K562 (cell line): ENCODE results near the gene MANEAL. TPM values are rescaled to one million over a fixed set of nuclear protein-coding genes. Genes with fewer than 3 reads are reported as not detected.
A peak's percentile ranks its signal among the peaks of the same experiment; 100 is the strongest.

Experiments used
- CCNT2 ChIP-seq: IDR thresholded peaks from 2 replicates; pipeline ENCODE4 v1.6.1; 2011; ENCODE audit warnings: borderline replicate concordance, low read depth, mild to moderate bottlenecking, moderate library complexity, mixed read lengths, low read length; ENCODE audit not compliant: insufficient read length; ENCODE audit errors: extremely low read depth
- E2F8 ChIP-seq: fragments of 450-650 bp; IDR thresholded peaks from 2 replicates; pipeline ENCODE4 v1.7.1; 2018; ENCODE audit warnings: mild to moderate bottlenecking, low read depth; ENCODE audit not compliant: partially characterized antibody
- ETS1 ChIP-seq: conservative IDR thresholded peaks from 2 replicates; pipeline ENCODE4 v1.6.1; 2011; ENCODE audit warnings: low read depth, mild to moderate bottlenecking, low read length; ENCODE audit not compliant: control insufficient read depth
- FIP1L1 ChIP-seq: fragments of 200-400 bp; formaldehyde crosslinking; IDR thresholded peaks from 2 replicates; pipeline ENCODE4 v1.6.1; 2018; ENCODE audit warnings: mild to moderate bottlenecking, low read depth, low read length; ENCODE audit not compliant: poor library complexity, severe bottlenecking
- JUND ChIP-seq, 2 experiments: IDR thresholded peaks; 2 replicates in 1 of 2; 3 replicates in 1 of 2; pipeline ENCODE4 v1.6.1; 2011; ENCODE audit warnings: borderline replicate concordance in 2 of 2, low read depth in 2 of 2, low read length in 2 of 2, improper control_type of control experiment in 1 of 2, missing biosample characterization in 1 of 2, missing genetic modification characterization in 1 of 2, missing genetic modification reagents in 1 of 2
- KDM5B ChIP-seq: fragments of 200-600 bp; sonication (generic); IDR thresholded peaks from 2 replicates; pipeline ENCODE4 v1.6.1; 2012; ENCODE audit warnings: low read depth, mild to moderate bottlenecking, moderate library complexity, low read length, control low read depth, inconsistent platforms; ENCODE audit not compliant: insufficient replicate concordance
- MNT ChIP-seq, 2 experiments: fragments of 450-650 bp; conservative IDR thresholded peaks; 2 replicates each; pipeline ENCODE4 v1.6.1; 2017; ENCODE audit warnings: mild to moderate bottlenecking in 2 of 2, moderate library complexity in 2 of 2
- MYC ChIP-seq, 2 experiments: fragments of 250-450 bp in 1 of 2; sonication (Bioruptor Pico) in 1 of 2; IDR thresholded peaks; 2 replicates each; pipeline versions ENCODE4 v1.5.1 to v1.6.1; 2012 to 2021; ENCODE audit warnings: low read depth in 2 of 2, borderline replicate concordance in 1 of 2, improper control_type of control experiment in 1 of 2, low read length in 1 of 2, mild to moderate bottlenecking in 1 of 2, moderate library complexity in 1 of 2
- POLR2G ChIP-seq: fragments of 200-400 bp; formaldehyde crosslinking; IDR thresholded peaks from 2 replicates; pipeline ENCODE4 v1.6.1; 2017; ENCODE audit warnings: low read depth, mild to moderate bottlenecking, antibody characterized with exemption, low read length, moderate library complexity
- SP1 ChIP-seq: sonication (generic); formaldehyde crosslinking; IDR thresholded peaks from 2 replicates; pipeline ENCODE4 v1.8.1; 2022; ENCODE audit warnings: mild to moderate bottlenecking, missing genetic modification reagents
- VEZF1 ChIP-seq: fragments of 200-800 bp; sonication (Bioruptor generic); IDR thresholded peaks from 2 replicates; pipeline ENCODE4 v1.6.1; 2017; ENCODE audit warnings: missing genetic modification characterization, missing compliant biosample characterization
- XRCC5 ChIP-seq: fragments of 200-400 bp; formaldehyde crosslinking; IDR thresholded peaks from 2 replicates; pipeline ENCODE4 v1.6.1; 2017; ENCODE audit warnings: low read depth, mild to moderate bottlenecking, low read length
- ZBTB12 ChIP-seq: fragments of 250-450 bp; sonication (Bioruptor Pico); IDR thresholded peaks from 2 replicates; pipeline ENCODE4 v1.4.0; 2020
- ZFP30 ChIP-seq: fragments of 250-450 bp; sonication (Bioruptor Pico); IDR thresholded peaks from 2 replicates; pipeline ENCODE4 v1.8.0; 2022; ENCODE audit warnings: moderate library complexity, mild to moderate bottlenecking, inconsistent platforms, borderline replicate concordance
- ZFX ChIP-seq: sonication (generic); formaldehyde crosslinking; IDR thresholded peaks from 2 replicates; pipeline ENCODE4 v1.8.0; 2022; ENCODE audit warnings: mild to moderate bottlenecking, missing genetic modification reagents, moderate library complexity
- polyA plus RNA-seq, 8 experiments: library from polyadenylated mRNA; depleted of rRNA in 4 of 8; stranded (reverse) in 5 of 8; unstranded in 3 of 8; fragments of >200 nt; fragmentation: Nextera tagmentation in 2 of 8; fragmentation: Illumina TruSeq in 1 of 8; extraction: Ambion mirVana in 2 of 8; extraction: Trizol in 1 of 8; gene quantifications; 2 replicates each; pipeline versions ENCODE4 v1.2.1 to v1.2.3, GENCODE V29; 2011 to 2014; ENCODE audit warnings: inconsistent platforms in 1 of 8, missing spikeins in 1 of 8
- total RNA-seq, 7 experiments: library from RNA; depleted of rRNA in 6 of 7; stranded (reverse); fragments of >200 nt in 6 of 7; fragmentation: Illumina TruSeq in 2 of 7; extraction: Trizol in 2 of 7; gene quantifications; 2 replicates each; pipeline versions ENCODE4 v1.2.1 to v1.2.3, GENCODE V29; 2011 to 2021; ENCODE audit warnings: low replicate concordance in 1 of 7

The MANEAL gene
- total and polyA plus RNA-seq, 9 of the 15 experiments (the other 6 are each of a cell fraction or from before 2014, with no cell fraction given), result 0.37 to 3.2 (median 1.2) TPM

- TF ChIP-seq E2F8, result peak; percentile 91
- peak; percentile 26 for TF ChIP-seq FIP1L1
- peak; percentile 57 for TF ChIP-seq JUND (IDR thresholded peaks at IDR 0.05; ENCODE audit: borderline replicate concordance, low read depth, low read length)
- TF ChIP-seq JUND (tag; IDR thresholded peaks at IDR 0.05; ENCODE audit: borderline replicate concordance, low read depth, low read length), result no peak
- no peak for TF ChIP-seq XRCC5
- TF ChIP-seq MYC (IDR thresholded peaks at IDR 0.05; ENCODE audit: low read depth, low read length), result peak; percentile 88
- peak; percentile 47; the same call in 1 of the 2 replicates for TF ChIP-seq MYC (CRISPR knock-in tag; IDR thresholded peaks at IDR 0.05; ENCODE audit: borderline replicate concordance, low read depth)
- TF ChIP-seq CCNT2, result peak; percentile 67
- TF ChIP-seq SP1, result peak; percentile 72; the same call in 1 of the 2 replicates
- TF ChIP-seq MNT (conservative IDR thresholded peaks at IDR 0.05), result peak; percentile 63 to 75; a peak in 2 of 4 replicates
- TF ChIP-seq VEZF1 (CRISPR knock-in tag), result peak; percentile 90; the same call in 1 of the 2 replicates
- TF ChIP-seq ZFP30, result no peak
- TF ChIP-seq ZBTB12 (CRISPR knock-in tag), result peak; percentile 85
- peak; percentile 96 for TF ChIP-seq POLR2G
- TF ChIP-seq ETS1, result peak; percentile 75
- TF ChIP-seq ZFX (CRISPR knock-in tag), result peak; percentile 77
- peak; percentile 83 for TF ChIP-seq KDM5B
These were observed 14.1 kb downstream of the MANEAL start, which contains the start of the genes C1orf122 and YRDC (continued) for GRCh38 chr1:37807555-37808368.
